MG63 (cell line): ENCODE measurements around the gene CACNB1. TPM values are rescaled to one million over a fixed set of nuclear protein-coding genes. Genes with fewer than 3 reads are reported as not detected.

Source experiments
- DNase-seq: peaks from one replicate; pipeline ENCODE4 v3.0.0-alpha.2; 2020
- H3K27me3 ChIP-seq: fragments of 250-450 bp; sonication (Bioruptor Pico); 2 replicates; pipeline ENCODE4 v1.5.1; 2020; ENCODE audit warnings: mild to moderate bottlenecking, moderate library complexity
- H3K36me3 ChIP-seq: fragments of 250-450 bp; sonication (Bioruptor Pico); 2 replicates; pipeline ENCODE4 v1.5.1; 2020; ENCODE audit warnings: mild to moderate bottlenecking, moderate library complexity
- H3K4me3 ChIP-seq: fragments of 250-450 bp; sonication (Bioruptor Pico); 2 replicates; pipeline ENCODE4 v1.5.1; 2020; ENCODE audit warnings: mild to moderate bottlenecking, moderate library complexity
- H3K9me3 ChIP-seq: fragments of 250-450 bp; sonication (Bioruptor Pico); 2 replicates; pipeline ENCODE4 v1.5.1; 2020; ENCODE audit warnings: mild to moderate bottlenecking, moderate library complexity
- total RNA-seq: library from RNA; depleted of rRNA; stranded (reverse); fragments of >200 nt; shearing (Covaris generic); gene quantifications from 2 replicates; pipeline ENCODE4 v1.2.3, GENCODE V29; 2014; ENCODE audit warnings: low replicate concordance

The CACNB1 gene
- total RNA-seq, 1 experiment from 2014 or later: 2.4 TPM

DNA sequence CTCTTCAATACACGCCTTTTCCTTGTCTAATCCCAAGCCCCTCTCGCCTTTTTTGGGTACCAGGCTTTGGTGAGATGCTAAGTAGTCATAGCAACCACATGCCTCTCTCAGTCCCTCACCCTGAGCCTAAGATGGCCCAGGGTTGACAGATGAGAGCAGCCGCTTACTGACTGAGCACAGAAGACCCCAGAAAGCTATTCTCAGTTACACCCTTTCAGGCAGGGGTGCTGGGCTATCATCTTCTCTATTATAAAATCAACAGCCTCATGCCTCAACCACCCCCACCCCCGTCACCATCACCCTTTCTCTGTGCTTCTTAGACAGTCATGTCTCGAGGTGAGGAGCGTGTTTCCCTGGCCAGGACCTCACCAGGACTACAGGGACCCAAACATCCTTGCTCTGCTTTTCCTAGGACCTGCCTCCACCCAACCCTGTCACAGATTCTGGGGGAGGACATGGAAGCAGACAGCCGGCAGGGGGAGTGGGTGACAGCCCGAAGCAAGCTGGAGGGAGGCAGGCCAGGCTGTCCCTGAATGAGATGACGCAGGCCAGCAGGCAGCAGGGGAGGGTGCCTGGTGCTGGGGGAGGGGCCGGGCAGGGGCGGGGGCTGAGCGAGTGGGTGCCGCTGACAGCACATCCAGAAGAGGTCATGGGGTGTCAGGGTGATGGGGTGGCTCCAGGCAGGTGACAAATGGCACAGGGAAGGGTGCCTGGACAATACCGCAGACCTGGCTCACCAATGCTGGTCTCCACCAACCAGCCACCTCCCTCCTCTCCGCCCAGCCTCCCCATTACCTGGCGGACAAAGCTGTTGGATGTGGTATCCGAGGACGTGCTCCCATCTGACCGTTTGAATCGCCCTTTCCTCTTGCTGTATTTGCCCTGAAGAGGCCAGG is 3.1 kb downstream of the CACNB1 start:
- no peaks in the 10 kb centered on the region for H3K27me3 ChIP-seq
- no peak overlapping the region for H3K4me3 ChIP-seq
- no peaks in the 10 kb centered on the region for H3K9me3 ChIP-seq
- H3K36me3 ChIP-seq: peaks cover 43% of the 10 kb centered on the region
- DNase-seq: no peak

DNA sequence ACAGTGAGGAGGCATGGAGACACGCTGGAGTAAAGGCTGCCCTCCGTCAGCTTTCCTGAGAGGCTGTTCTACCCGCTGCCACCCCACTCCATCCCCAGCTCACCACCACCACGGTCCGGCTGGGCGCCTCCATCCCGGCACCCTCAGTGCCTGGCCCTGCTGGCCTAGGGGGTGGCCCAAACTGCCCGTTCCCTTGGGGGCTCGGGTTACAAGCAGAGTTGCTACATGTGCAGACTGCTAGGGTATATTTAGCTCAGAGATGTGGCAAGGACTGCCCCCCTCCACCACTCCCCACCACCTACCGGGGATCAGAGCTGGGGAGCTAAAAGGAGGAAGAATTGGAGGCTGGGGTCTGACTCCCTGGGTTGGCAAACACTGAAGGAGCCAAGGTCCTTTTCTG is 4.1 kb downstream of the CACNB1 start:
- no peak for DNase-seq
- Histone ChIP-seq H3K27me3 (no peaks in the 10 kb centered on the region), H3K9me3 (no peaks in the 10 kb centered on the region), H3K36me3 (peaks cover 50% of the 10 kb centered on the region), H3K4me3 (no peak overlapping the region)

DNA sequence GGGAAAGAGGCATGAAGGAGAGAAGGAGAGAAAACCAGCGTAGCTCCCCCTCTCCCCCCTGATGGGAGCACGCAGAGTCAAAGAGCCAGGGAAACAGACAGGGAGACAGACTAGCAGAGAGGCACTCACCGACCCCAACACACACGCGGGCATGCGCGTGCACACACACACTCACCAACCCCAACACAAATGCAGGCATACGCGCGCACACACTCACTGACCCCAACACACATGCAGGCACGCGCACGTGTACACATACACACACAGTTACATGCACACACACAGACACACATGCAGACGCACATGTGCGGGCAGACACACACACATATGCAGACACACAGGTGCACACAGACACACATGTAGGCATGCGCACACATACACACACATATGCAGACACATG is 4.6 kb downstream of the CACNB1 start:
- Histone ChIP-seq H3K36me3 (peaks cover 50% of the 10 kb centered on the region), H3K27me3 (no peaks in the 10 kb centered on the region), H3K4me3 (no peak overlapping the region), H3K9me3 (no peaks in the 10 kb centered on the region)
- no peak for DNase-seq

DNA sequence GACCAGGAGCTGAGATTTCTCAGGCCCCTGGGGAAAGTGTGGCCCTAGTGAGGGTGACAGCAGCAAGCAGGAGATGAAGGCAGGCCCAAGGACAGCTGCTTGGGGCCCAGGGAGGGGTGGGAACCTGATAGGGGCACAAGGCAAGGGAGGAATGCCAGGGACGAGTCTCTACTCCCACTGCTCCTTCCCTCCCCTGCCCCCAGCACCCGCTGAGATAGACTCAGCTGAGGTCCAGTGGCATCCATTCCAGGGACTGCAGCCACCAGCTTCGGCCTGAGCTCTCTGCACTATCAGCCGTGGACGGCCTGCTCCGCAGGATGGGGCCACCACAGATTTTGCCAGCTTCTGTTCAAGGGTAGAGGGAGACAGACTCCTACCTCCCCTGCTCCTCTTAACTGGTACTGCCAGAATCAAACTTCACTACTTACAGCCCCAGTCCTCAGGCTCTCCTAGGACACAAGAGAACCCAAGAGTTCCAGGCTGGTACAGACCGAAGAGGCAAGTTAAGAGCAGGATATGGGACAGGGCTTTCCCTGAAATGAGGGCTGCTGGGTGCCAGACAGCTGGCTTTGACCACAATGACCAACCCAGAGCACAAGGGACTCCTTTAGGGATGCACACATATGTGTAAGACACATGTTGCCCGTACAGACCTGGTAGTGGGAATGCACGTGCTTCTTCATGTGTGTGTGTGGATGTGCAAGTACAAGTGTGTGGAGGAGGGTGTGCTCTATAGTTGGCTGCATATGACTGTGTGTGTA is 5.5 kb downstream of the CACNB1 start:
- Histone ChIP-seq H3K9me3 (no peaks in the 10 kb centered on the region), H3K36me3 (peaks cover 58% of the 10 kb centered on the region), H3K4me3 (no peak overlapping the region), H3K27me3 (no peaks in the 10 kb centered on the region)
- DNase-seq: no peak

DNA sequence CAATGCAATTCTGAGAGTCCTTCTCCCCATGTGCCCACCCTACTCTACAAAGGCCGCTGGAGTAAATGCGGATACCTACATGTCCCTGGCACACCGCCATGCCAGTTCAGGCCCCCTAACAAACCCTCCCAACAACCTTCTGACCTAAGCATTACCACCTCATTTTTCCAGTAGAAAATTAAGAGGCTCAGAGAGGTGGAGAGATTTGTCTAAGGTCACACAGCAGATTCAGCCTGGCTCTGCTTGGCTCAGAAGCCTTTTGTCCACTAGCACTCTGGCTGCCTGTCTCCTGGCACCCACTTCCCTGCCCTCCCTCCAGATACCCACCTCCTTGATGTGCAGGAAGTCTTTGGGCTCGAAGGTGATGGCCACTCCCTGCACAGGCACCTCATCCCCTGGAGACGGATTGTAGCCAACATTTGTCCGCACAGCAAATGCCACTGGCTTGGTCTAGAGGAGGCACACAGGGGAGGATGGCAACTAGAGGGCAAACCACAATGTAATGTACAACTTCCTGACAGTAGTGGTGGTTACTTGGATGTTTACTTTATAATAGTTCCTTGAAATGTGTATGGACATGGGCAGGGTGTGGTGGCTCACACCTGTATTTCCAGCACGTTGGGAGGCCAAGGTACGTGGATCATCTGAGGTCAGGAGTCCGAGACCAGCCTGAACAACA is 10.2 kb downstream of the CACNB1 start:
- H3K4me3 ChIP-seq: no peak overlapping the region
- H3K27me3 ChIP-seq: no peaks in the 10 kb centered on the region
- H3K36me3 ChIP-seq: peaks cover 55% of the 10 kb centered on the region
- no peaks in the 10 kb centered on the region for H3K9me3 ChIP-seq
- DNase-seq: no peak

DNA sequence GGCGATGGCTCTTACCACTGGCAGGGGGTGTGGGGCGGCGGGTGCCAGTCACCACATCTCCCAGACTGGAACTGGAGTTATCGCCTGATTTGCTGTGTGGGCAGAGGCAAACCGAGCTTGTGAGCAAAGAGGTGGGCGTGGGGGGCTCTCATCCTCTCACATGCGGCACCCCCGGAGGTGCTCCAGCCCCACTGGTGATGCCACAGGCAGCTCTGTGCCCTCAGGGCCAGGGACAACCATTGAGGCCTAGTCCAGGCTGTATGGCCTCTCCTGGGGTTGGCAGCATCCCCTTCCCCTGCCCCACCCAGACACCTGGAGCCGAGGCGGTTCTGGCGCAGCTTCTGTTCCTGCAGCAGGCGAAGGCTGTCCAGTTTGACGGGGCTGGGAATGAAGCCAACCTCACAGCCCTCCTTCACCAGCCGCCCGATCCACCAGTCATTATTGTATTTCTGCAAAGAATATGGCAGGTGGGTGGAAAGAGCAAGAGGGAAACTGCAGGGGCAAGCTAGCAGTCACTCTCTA is 10.9 kb downstream of the CACNB1 start:
- Histone ChIP-seq H3K9me3 (no peaks in the 10 kb centered on the region), H3K36me3 (peaks cover 49% of the 10 kb centered on the region), H3K27me3 (no peaks in the 10 kb centered on the region), H3K4me3 (no peak overlapping the region)
- DNase-seq: no peak

DNA sequence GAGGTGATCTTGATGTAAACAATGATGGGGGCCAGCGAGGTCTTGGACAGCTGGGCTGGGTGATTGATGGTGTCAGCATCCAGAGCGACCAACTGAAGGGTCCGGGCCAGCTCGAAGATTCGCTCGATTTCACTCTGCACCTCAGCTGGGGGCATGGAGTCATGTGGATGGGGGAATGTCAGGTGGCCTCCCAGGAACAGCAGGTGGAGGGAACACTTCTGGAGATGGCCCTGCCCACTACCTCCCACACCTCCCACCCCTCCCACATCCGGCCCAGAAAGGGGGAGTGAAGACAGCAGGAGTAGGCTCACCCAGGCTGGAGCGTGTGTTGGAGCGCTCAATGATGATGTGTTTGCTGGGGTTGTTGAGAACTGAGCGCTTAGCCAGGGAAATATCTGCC is 13.7 kb downstream of the CACNB1 start:
- Histone ChIP-seq H3K4me3 (no peak overlapping the region), H3K36me3 (peaks cover 32% of the 10 kb centered on the region), H3K9me3 (no peaks in the 10 kb centered on the region), H3K27me3 (no peaks in the 10 kb centered on the region)
- DNase-seq: no peak

DNA sequence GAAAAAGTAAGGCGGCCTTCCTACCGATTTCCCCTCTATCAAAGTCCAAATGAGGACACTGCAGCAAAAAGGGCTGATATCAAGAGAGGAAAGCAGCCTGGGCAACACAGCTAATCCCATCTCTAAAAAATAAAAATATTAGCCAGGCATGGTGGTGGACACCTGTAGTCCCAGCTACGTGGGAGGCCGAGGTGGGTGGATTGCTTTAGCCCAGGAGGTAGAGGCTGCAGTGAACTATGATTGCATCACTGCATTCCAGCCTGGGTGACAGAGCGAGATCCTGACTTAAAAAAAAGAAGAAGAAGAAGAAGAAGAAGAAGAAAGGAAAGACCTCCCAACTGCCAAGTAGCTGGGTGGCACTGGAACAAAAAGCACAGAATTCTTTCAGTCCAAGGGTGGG is 14.4 kb downstream of the CACNB1 start:
- H3K36me3 ChIP-seq: peaks cover 30% of the 10 kb centered on the region
- H3K27me3 ChIP-seq: no peaks in the 10 kb centered on the region
- H3K4me3 ChIP-seq: no peak overlapping the region
- H3K9me3 ChIP-seq: no peaks in the 10 kb centered on the region
- no peak for DNase-seq

DNA sequence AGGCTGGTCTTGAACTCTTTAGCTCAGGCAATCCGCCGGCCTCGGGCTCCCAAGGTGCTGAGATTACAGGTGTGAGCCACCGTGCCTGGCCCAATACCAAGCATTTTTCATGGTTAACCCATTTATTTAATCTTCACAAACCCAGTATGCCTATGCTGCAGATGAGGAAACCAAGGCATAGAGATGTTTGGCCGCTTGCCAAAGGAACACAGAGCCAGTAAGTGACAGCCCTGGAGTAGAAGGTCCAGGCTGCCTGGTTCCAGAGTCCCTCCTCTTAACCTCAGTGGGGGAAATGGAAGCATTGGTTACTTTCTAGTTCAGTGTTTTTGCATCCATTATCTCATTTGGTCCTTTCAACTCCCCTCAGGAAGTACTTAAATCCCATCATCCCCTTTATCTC is 16.2 kb downstream of the CACNB1 start:
- Histone ChIP-seq H3K27me3 (no peaks in the 10 kb centered on the region), H3K36me3 (peaks cover 35% of the 10 kb centered on the region), H3K9me3 (no peaks in the 10 kb centered on the region), H3K4me3 (no peak overlapping the region)
- no peak for DNase-seq

DNA sequence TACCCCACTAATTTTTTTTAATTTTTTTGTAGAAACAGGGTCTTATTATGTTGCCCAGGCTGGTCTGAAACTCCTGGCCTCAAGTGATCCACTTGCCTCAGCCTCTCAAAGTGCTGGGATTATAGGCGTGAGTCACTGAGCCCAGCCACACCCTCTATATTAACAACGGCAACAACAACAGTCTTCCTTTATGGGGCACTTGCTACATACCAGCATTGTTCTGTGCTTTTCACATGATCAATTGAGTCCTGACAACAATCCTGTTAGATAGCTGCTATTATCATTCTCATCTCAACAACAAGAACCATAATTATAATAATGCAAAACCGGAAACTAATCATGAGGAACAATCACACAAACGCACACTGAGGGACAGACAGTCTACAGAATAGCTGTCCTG is 18.9 kb downstream of the CACNB1 start:
- DNase-seq: peak; percentile 65
- H3K4me3 ChIP-seq: no peak overlapping the region
- peaks cover 42% of the 10 kb centered on the region for H3K36me3 ChIP-seq
- H3K9me3 ChIP-seq: no peaks in the 10 kb centered on the region
- H3K27me3 ChIP-seq: no peaks in the 10 kb centered on the region

DNA sequence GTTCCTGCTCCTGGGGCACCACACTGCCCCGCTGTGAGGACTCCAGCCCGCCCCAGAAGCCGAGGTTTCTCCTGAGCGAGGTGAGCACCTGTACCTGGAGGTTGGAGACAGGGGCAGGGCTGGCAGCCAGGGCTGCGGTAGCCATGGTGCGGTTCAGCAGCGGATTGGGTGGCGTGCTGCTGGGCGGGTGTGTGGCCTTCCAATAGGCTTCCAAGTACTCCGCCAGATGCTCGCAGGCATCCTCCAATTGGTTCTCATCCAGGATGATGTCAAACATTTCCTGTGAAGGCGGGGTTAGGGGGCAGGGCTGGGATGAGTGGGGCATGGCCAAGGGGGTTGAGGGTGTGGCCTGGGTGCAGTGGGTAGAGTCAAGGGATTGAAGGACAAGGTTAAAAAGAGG is 20.2 kb downstream of the CACNB1 start:
- Histone ChIP-seq H3K36me3 (peaks cover 42% of the 10 kb centered on the region), H3K9me3 (no peaks in the 10 kb centered on the region), H3K4me3 (no peak overlapping the region), H3K27me3 (no peaks in the 10 kb centered on the region)
- peak; percentile 21 for DNase-seq

DNA sequence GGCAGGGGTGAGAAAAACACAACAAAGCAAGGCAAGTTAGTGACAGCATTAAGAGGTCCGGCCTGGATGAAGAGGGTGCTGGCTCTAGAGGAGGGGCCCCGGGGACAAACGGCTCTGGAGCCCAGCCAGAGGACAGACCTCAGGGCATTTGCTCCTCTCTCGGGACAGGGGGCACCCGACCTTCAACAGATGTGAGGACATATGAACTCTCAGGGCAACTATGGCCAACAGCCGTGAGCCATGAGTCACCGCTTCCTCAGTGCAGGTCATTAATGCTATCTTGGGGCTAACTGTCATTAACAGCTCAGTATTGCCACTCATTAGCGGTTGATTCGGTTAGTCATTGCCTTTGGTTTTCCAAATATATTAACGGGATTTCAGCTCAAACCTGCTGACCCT is 21.8 kb downstream of the CACNB1 start:
- Histone ChIP-seq H3K36me3 (peaks cover 34% of the 10 kb centered on the region), H3K9me3 (no peaks in the 10 kb centered on the region), H3K4me3 (no peak overlapping the region), H3K27me3 (no peaks in the 10 kb centered on the region)
- peak; percentile 26 for DNase-seq

DNA sequence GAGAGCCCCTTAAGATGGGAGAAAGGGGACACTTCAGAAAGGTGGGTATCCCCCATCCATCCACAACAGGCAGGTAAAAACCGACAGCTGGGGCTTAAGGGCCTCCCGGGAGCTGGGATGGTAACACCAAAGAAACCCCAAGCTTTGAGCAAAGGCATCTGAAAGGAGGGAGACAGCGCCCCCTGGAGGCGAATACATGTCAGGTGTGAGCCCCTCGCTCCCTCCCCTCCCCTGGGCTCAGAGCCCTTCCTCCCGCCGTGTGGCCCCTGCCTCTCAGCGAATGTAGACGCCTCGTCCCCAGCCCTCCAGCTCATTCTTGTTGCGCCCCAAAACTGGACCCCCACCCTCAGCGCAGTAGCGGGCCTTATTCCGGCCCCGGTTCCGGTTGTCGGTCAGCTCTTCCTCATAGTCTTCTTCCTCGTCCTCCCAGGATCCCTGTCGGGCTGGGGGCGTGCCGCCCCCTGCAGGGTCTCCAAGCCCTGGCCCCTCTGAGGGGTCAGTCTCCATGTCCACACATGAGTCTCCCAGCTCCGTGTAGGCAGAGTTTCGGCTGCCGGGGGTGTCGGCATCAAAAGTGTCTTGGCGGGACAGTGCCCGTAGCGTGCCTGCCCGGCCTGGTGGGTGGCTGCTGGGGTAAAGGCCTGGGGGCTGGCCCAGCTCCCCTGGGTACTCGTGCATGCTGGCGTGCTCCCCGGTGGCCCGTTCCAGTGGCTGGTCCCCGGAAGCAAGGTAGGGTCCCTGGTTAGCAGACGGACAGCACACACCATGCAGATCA is 22.4 kb downstream of the CACNB1 start:
- no peaks in the 10 kb centered on the region for H3K9me3 ChIP-seq
- H3K27me3 ChIP-seq: no peaks in the 10 kb centered on the region
- H3K36me3 ChIP-seq: peaks cover 33% of the 10 kb centered on the region
- DNase-seq: peak; percentile 57
- H3K4me3 ChIP-seq: no peak overlapping the region

DNA sequence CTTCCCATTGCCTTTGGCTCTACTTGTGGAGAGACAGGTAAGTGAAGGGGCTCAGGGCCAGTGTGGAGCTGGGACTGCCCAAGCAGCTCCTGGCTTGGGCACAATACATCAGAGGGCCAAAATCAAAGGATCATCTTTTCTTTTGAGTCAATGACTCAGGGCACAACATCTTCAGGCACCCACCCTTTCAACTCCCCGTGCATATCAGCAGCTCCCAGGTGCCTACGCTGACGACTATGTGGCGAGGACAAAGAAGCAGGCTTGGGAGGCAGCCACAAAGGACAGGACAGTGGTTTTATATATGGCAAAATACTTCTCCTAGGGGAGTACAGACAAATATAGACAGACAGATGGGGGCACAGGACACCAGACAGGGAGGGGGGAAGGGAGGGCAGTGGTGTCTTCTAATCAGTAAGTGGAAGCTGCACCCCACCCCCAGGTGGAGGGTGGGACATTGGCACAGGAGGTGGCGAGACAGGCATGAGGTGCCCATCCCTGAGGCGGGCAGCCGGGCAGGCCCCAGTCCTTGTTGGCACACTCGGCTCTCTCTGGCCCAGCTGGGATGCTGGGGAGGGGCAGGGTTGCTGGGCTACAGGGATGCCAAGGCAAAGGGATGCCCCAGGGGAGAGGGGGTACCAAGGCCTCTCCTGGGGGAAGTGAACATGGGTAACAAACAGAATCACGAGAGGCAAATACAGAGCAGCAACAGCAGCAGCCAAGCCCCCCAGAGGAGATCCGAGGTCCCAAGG is 23.8 kb downstream of the CACNB1 start:
- H3K36me3 ChIP-seq: peaks cover 33% of the 10 kb centered on the region
- no peak overlapping the region for H3K4me3 ChIP-seq
- H3K27me3 ChIP-seq: no peaks in the 10 kb centered on the region
- DNase-seq: no peak
- peaks cover under 1% of the 10 kb centered on the region; the same call in 1 of the 2 replicates for H3K9me3 ChIP-seq

DNA sequence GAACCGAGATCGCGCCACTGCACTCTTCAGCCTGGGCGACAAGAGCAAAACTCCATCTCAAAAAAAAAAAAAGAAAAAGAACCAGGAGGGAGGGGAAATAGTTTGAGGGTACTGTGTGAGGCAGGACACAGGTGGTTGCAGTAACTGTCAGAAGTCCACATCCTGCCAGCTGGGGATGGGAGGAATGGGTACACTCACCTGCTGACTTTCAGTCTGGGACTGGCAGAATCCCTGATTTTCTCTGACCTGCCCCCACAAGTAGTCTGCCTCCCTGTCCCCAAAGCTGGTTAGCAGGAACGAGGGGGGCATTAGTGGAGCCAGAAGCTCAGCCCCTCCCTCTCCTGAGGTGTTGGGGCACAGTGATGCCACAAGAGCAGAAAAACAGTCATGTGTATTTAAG is 24.4 kb downstream of the CACNB1 start:
- Histone ChIP-seq H3K4me3 (no peak overlapping the region), H3K36me3 (peaks cover 33% of the 10 kb centered on the region), H3K27me3 (no peaks in the 10 kb centered on the region), H3K9me3 (peaks cover 5% of the 10 kb centered on the region)
- DNase-seq: no peak

DNA sequence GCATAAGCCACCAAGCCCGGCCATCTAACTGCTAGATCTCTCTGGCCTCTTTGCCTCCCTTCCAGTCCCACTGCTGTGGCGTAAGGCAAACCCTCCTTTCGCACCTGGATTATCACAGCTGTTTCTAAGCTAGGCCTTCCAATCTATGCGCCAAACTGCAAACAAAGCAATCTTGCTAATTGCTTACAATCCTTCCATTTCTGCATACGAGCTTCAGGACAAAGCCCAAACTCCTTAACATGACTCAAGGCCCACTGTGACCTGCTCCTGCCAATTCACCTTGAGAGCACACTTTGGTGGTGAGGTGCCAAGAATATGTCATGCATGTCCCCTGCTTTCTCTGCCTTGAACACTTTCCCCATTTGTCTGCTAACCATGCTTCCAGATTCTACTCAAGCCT is 25.5 kb downstream of the CACNB1 start:
- Histone ChIP-seq H3K27me3 (no peaks in the 10 kb centered on the region), H3K9me3 (peaks cover 5% of the 10 kb centered on the region), H3K4me3 (no peak overlapping the region), H3K36me3 (peaks cover 22% of the 10 kb centered on the region)
- DNase-seq: no peak
